ENCODE data around the gene PDPK1.

PDPK1 gene

DNA sequence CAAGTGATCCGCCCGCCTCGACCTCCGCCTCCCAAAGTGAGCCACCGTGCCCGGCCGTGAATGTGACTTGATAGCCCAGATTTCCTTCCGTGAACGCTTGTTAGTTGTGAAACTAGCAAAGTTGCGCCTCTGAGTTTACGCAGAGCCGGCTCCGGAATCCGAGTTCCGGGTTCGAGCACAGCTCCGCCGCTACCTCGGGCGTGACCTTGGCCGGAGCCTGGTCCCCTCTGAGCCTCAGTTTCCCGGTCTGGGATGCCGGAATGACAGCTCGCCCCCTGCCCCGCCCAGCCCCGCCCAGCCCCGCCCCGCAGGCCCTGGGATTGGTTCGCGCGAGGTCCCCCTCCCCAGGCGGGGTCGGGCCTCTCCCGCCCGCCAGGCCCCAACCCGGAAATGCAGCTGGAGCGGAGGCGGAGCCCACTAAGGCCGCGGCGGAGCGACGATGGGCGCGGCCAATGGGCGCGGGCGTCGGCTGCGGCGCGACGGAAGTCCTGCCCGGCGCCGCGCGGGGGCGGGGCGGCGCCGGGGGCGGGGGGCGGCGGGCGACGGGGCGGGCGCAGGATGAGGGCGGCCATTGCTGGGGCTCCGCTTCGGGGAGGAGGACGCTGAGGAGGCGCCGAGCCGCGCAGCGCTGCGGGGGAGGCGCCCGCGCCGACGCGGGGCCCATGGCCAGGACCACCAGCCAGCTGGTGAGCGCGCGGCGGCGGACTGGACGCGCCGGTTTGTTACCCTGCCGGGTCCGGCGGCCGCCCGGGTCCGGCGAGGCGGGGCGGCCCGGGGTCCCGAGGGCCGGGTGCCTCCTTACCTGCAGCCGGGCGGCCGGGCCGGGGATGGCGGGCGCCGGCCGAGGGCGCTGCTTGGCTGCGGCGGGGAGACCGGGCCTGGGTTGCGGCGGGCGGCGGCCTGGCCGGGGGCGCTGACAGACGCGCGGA lies at the start of gene PDPK1:
Gene PDPK1 (plus strand): TSS at position 571 of the 929 bp plus-strand sequence. CDS start 92 bp downstream, at position 663.
- DNase-seq = peak; percentile 93

DNA sequence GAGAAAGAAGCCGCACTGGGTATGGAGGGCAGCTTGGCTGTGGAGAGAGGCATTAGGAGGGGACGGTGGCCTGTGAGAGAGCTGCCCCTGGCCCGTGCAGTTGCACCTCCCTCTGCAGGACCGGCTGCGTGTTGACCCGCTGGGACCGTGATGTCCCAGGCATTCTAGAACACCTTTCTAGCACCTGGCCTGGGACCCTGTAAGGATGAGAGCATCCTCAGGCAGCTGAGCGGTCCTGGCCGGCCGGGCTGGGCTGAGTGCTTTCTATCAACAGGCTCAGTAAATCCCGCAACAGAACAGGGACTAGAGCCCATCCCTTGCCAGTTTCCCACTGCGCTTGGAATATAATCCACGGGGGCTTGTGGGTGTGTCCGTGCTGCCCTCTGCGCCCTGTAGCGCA lies 48.2 kb upstream of the PDPK1 start:
- no peak for DNase-seq

DNA sequence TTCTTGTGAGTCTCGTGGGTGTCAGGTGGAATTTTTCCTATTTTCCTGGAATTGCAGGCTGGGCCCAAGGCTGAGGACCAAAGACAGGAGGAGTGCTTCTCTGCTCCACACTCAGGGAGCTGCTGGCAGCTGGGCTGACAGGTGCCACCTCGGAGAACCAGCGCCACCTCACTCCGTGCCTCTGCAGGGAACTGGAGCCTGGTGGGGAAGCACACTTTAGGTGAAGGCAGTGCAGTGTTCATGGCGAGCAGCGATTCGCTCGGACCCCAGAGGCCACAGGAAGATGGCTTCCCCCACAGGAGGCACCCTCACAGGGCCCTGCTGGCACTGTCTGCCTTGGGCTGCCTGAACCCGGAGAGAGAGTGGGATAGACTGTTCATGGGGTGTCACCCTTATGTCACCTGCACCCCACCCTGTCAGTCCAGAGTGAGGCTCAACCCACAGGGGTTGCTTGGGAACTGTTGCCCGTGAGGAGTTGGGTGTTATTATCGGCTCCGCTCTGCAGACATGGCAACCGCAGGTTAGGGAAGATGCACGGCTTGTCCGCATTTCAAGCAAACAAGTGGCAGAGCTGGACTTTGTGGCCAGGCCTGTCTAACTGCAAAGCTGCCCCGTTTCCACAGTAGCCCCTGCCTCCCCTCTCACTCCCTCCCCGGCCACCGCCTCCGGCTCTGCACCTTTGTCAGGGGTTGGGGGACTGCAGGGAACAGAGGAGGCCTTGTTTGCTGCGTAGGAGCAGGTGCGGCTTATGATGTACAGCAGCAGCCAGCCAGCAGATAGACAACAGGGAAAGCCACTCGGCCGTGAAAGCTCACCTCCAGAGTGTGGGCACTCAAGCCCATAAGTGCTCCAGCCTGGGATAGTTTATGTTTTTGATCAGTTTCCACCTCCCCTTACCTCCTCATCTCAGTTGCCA lies 47.4 kb upstream of the PDPK1 start:
- DNase-seq = no peak

DNA sequence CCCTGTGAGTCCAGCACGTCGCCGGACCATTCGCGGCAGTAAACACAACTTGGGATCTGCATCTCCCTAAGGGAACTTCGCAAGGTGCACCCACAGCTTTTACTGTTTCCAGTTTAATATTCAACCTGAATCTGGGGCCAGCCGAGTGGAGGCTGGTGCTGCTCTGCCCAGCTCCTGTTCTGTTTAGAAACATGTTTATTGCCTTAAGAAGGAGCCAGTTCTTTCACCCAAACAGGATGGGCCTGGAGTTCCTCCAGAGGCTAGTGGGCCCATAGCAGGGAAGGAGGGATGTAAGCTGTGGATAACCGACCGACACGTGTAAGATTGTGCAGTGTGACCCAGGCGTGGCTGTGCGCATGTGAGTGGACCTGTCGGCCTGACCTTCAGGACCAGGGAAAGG lies 45.5 kb upstream of the PDPK1 start:
- no peak for DNase-seq

DNA sequence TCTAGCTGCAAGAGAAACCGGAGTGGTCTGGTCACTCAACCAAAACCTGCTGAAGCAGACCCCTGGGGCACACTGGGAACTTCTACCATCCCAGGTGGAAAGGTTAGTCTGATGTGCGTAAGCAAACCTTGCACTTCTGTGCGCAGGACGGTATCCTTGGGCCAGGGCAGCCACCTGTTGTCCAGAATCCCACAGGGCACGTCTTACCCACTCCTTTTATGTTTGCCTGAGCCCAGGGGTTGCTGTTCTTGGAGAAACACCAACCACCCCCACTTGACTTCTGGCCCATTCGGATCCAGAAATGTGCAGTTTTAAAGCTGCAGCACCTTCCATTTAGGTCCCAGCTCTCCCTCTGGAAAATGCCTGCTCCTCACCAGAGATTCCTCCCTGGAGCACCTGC lies 44.2 kb upstream of the PDPK1 start:
- DNase-seq = no peak

DNA sequence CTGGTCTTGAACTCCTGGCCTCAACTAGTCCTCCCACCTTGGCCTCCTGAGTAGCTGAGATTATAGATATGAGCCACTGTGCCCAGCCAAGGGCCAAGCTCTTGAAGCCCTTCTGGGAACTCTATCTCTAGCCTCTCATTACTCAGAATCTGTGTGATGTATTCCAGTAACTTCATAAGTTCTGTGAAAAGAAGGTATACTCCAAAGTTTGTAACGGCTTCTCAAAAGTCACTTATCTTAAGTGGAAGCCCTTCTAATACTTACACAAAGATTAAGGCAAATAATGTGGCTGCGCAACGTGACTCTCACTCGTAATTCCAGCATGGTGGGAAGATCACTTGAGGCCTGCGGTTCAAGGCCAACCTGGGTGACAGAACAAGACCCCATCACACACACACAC lies 43.2 kb upstream of the PDPK1 start:
- DNase-seq = no peak

DNA sequence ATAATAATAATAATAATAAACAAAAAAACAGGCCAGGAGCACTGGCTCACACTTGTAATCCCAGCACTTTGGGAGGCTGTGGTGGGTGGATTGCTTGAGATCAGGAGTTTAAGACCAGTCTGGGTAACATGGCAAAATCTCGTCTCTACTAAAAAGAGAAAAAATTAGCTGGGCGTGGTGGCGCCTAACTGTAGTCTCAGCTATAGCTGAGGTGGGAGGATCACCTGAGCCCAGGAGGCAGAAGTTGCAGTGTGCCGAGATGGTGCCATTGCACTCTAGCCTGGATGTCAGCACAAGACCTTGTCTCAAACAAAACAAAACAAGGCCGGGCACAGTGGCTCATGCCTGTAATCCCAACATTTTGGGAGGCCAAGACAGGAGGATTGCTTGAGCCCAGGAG lies 42.8 kb upstream of the PDPK1 start:
- no peak for DNase-seq

DNA sequence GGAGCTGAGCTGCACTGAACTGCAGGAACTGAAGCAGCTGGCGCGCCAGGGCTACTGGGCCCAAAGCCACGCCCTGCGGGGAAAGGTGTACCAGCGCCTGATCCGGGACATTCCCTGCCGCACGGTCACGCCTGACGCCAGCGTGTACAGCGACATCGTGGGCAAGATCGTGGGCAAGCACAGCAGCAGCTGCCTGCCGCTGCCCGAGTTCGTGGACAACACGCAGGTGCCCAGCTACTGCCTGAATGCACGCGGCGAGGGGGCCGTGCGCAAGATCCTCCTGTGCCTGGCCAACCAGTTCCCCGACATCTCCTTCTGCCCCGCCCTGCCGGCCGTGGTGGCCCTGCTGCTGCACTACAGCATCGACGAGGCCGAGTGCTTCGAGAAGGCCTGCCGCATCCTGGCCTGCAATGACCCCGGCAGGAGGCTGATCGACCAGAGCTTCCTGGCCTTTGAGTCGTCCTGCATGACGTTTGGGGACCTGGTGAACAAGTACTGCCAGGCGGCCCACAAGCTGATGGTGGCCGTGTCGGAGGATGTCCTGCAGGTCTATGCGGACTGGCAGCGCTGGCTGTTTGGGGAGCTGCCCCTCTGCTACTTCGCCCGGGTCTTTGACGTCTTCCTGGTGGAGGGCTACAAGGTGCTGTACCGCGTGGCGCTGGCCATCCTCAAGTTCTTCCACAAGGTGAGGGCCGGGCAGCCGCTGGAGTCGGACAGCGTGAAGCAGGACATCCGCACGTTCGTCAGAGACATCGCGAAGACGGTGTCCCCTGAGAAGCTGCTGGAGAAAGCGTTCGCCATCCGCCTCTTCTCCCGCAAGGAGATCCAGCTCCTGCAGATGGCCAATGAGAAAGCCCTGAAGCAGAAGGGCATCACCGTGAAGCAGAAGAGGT lies 41.4 kb upstream of the PDPK1 start:
- no peak for DNase-seq

DNA sequence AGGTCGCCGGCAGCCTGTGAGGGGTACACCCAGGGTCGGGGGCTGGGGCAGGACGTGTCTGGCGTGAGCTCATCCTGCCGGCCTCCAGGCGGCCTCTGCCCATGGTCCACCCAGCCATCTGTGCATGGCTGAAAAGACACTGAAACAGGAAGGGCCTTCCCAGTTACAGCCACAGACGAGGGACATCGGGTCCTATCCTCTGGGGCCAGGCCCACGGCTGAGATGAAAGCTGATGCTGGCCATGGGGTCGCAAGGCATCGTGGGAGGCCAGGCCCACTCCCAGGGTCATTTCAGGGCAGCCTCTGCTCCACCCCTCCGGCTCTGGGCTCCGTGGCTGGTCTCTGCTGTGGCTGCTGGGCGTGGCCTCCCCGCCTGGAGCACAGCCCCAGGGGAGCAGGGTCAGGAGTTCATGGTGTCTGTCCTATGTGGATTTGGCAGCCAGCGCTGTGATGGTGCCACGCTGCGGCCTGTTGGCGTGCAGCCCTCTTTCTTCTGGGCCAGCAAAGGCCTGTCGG lies 40.6 kb upstream of the PDPK1 start:
- DNase-seq = no peak

DNA sequence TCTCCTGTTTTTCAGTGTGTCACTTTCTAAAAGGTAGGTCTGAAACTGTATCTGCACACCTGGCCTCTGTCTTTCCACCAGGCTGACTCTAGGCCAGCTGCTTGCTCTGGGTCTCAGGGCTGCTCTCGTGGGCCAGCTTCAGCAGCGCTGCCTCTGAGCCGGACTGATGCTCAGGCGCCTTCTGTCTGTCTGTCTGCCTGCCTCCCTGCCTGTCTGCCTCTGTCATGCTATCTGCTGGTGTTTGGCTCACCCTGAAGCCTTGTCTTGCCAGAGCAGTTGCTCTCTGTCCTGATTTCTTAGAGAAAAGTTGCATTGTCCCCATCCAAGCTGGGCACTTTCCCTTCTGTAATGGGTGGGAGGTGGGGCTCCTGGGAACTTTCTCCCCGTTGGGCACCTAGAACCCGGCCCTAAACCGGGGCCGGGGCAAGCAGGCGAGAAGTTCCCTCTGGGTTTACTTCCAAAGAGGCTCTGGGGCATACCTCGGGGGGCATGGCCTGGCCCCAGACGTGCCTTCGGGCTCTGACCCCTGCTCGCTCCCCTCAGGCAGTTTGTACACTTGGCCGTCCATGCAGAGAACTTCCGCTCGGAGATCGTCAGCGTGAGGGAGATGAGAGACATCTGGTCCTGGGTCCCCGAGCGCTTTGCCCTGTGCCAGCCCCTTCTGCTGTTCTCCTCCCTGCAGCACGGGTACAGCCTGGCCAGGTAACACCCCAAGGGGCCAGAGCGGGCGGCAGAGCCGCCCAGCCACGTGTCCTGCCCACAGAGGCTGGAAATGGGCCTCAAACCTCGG lies 39.9 kb upstream of the PDPK1 start:
- DNase-seq = no peak

DNA sequence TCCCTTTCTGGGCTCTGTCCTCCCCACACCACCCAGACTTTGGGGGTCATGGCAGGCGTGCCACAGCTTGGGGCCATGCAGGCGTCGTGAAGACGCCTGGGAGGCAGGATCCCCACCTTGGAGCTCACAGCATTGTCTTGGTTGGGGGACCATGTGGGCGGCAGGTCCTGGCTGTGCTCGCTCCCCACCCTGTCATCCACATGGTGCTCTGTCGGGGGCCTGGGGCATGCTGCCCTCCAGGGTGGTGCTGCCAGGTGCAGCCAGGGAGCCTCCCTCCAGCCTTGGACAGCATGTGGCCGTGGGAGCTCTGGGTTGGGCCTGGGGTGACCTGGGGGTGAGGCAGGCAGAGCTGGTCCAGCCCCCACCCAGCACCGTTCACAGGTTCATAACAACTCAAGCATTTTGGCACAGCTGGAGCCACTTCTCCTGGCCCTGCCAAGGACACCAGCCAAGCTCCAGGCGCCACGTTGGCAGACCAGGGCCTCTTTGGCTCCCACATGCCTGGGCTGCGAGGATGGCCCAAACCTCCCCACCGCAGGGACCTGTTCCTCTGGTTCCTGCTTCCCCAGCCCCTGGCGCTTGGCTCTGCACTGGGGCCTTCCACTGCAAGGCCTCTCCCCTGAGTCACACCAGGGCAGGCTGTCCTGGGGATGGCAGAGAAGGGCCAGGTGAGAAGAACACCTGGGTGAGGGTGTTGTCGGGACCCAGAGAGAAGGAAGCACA lies 39.1 kb upstream of the PDPK1 start:
- DNase-seq = no peak

DNA sequence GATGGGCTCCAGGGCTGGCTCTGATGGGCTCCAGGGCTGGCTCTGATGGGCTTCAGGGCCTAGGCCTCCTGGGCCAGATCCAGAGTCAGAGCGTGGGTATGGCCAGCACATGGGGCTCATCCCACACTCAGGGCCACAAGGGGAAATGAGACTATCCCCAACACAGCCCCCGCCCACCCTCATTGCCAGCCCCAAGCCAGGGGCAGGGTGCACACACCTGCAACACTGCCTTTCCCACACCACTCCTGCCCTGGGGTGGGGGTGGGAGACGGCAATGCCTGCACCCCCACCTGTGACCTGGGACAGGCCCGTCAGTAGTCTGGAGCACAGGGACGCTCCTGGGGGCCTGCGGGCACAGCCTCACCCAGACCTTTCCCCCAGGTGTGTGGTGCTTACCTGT lies 38.4 kb upstream of the PDPK1 start:
- no peak for DNase-seq

DNA sequence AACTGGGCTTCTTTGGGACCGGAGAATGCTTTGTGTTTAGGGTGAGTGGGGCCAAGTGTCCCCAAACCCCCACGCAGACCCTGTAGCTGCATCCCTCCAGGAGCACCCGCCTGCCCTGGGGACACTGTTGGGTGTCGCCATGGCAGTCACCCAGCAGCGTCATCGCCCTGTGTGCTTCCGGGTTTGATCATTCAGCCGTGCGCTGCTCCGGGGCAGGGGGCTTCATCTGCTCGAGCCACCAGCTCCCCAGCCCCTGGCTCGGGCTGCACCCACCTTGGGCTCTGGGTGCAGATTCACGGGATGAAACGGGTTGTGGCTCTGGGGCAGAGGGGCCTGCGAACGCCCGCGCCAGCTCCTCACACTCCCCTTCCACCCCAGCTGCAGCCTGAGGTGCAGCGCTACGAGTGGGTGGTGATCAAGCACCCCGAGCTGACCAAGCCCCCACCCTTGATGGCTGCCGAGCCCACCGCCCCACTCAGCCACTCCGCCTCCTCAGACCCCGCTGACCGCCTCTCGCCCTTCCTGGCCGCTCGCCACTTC lies 37.9 kb upstream of the PDPK1 start:
- DNase-seq = no peak

DNA sequence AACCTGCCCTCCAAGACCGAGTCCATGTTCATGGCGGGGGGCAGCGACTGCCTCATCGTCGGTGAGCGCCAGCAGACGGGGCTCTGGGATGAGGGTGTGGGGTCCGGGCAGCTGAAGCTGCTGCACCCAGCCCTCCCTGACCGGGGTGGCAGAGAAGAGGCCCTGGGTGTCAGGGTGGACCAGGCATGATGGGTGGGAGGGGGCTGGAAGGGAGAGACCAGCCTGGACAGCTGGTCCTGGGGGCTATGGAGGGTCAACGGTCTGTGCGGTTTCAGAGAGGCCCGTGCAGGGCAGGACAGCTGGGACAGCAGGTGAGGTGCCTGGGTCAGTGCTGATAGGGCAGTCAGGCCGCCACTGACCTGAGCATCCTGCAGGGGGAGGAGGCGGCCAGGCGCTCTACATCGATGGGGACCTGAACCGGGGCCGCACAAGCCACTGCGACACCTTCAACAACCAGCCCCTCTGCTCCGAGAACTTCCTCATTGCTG lies 37.3 kb upstream of the PDPK1 start:
- DNase-seq = no peak

DNA sequence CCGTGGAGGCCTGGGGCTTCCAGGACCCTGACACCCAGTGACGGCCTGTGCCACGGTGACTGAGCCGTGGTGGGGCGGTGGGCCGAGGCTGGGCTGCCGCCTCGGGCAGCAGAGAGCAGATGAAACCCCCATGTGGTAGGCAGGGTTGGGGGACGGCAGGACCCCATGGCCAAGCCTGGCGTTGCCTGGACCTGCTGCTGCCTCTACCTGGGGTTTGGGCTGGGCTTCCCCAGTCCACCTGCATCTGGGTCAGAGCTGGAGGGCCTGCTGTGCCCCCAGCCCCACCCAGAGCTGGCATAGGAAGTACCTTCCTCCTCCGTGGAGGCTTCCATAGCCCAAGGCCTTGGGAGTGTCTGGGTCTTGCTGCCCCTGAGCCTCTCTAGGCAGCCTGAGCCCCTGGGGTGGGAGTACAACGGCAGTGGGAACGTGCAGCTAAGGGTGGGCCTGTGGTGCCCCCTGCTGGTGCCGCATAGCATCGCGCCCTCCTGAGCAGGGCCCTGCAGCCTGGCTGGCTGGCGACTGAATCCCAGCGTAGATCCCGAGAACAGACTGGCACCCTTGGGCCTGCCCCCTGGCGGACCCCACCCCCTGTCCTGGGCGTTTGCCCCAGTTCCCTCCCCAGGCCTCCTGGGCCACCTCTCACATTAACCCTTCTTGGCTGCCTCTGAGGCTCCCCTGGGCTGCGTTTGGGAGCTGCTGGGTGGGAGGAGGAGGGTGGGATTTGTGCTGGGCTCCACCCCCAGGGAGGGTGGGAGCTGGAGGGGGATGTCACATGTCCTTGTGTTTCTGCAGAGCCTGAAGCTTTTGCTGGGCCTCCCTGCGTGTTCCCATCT lies 36.7 kb upstream of the PDPK1 start:
- DNase-seq = peak; percentile 85

DNA sequence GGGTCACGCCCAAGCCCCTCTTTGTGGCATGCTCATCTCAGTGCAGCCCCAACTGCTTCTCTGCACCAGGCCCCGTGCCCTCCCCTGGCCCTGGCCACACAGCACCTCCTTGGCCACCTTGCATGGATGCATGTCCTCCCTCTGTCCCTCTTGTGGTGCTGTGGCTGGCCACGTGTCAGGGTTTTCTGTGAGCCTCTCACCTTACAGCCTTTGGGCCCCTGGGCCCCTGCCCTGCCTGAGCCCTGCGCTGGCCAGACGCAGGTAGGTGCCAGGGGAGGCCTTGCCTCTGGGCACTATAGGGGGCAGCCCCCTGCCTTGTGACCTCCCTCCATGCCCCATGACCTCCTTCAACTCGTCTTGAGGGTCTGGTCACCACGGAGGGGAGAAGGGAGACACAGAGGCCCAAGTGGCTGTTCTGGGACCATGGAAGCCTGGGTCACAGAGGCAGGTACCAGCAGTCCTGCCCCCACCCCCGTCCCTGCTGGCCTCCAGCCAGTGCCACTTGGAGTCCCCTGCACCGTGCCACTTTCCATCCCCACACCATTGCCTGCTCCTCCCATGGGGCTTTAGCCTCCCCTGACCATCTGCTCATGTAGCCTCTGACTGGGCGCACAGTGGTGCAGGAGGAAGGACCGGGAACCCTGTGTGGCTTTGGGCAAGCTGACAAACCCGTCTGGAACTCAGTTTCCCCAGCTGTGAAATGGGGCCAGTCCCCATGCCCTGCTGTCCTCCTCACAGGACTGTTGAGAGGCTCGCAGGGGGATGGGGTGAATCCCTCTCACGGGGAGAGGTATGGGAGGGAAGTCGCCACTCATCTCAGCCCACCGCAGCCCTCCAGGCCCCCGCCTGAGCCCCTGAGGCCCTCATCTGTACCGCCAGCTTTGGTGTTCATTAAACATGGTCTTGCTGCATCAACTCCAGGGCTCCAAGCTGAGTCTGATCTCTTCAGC lies 35.6 kb upstream of the PDPK1 start:
- no peak for DNase-seq

DNA sequence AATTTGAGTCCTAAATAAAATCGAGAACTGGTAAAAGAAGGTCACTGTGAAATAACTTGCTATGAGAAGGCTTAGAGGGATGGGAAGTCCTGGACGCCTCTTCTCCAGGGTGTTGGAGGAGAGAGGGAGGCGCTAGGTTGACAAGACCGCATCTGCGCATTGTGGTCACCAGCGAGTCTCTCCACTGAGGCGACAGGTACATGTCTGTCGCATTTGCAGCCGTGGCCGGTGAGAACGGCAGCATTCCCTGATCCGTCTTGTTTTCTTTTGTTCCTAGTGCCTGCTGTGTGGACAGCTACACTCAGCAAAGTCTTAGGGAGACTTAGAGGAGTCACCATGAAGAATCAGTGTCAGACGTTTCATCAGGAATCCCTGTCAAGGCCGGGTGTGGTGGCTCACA lies 32.1 kb upstream of the PDPK1 start:
- no peak for DNase-seq

DNA sequence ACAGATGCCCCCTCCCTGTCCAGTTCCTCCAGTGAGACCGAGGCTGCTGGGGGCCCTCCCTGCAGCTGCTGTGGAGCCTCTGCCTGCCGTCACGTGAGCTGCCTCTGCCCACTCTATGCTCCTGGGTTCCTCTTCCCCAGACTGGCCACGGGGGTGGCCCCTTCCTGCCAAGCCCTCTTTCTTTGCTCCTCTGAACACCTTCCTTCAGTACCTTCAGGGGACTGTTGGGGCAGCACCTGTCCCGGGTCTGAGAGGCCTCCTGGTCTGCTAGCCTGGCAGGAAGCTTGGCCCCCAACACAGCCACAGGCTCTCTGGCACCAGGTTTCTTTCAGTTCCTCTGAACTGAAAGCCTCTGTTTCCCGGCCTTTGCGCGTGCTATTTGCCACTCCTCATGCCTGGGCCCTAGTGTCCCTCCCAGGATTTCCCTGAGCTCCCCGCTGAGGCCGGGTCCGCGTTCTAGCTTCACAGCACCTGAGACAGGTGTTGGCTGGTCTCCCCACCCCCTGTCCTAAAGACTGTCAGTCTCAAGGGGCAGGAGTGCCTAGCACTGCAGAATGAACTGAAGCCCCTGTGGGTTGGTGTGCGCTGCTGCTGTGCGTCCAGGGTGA lies 30.7 kb upstream of the PDPK1 start:
- no peak for DNase-seq

All from activated CD8-positive, alpha-beta memory T cell treated with anti-CD3 and anti-CD28 coated beads, Interleukin-2, amount 50 U/mL, for 4 hours (primary cell).